HUES48 (cell line): ENCODE measurements around the gene WDFY3.
"Not testable (repeated sequence)": the region's sequence is repeated elsewhere in the genome, so short reads cannot be mapped to it uniquely, and the experiment has no call there.

Source experiments
- H3K27ac ChIP-seq: one replicate; pipeline ENCODE4 v1.7.0; 2013; ENCODE audit warnings: low read depth, low read length, inconsistent platforms
- H3K27me3 ChIP-seq: 2 replicates; pipeline ENCODE4 v1.6.1; 2013; ENCODE audit warnings: mild to moderate bottlenecking, low read length; ENCODE audit not compliant: control insufficient read depth, insufficient read depth
- H3K36me3 ChIP-seq: 2 replicates; pipeline ENCODE4 v1.6.1; 2013; ENCODE audit warnings: low read length; ENCODE audit not compliant: control insufficient read depth, insufficient read depth
- H3K4me1 ChIP-seq: 2 replicates; pipeline ENCODE4 v1.6.1; 2013; ENCODE audit warnings: mild to moderate bottlenecking, low read length; ENCODE audit not compliant: control insufficient read depth, insufficient read depth
- H3K4me3 ChIP-seq: 2 replicates; pipeline ENCODE4 v1.5.1; 2013; ENCODE audit warnings: mild to moderate bottlenecking, low read depth, low read length
- H3K9ac ChIP-seq: 2 replicates; pipeline ENCODE4 v1.6.1; 2013; ENCODE audit warnings: mild to moderate bottlenecking, low read depth, low read length, moderate library complexity
- H3K9me3 ChIP-seq: 2 replicates; pipeline ENCODE4 v1.6.1; 2013; ENCODE audit warnings: low read length; ENCODE audit not compliant: control insufficient read depth, insufficient read depth

The WDFY3 gene

GRCh38 chr4:84857296-84857695, 109.2 kb downstream of the WDFY3 start:
- no peak overlapping the region for H3K27ac ChIP-seq
- no peaks in the 10 kb centered on the region for H3K27me3 ChIP-seq
- H3K9me3 ChIP-seq: no peaks in the 10 kb centered on the region
- peaks cover 18% of the 10 kb centered on the region for H3K4me1 ChIP-seq
- no peak overlapping the region for H3K4me3 ChIP-seq
- peaks cover 13% of the 10 kb centered on the region for H3K36me3 ChIP-seq
- no peak overlapping the region for H3K9ac ChIP-seq

- Histone ChIP-seq H3K9me3 (no peaks in the 10 kb centered on the region), H3K9ac (no peak overlapping the region), H3K36me3 (peaks cover 13% of the 10 kb centered on the region), H3K4me1 (peaks cover 18% of the 10 kb centered on the region), H3K27ac (peak overlapping the region; percentile 24), H3K4me3 (no peak overlapping the region), H3K27me3 (no peaks in the 10 kb centered on the region)
Observed at GRCh38 chr4:84856468-84857049, 109.9 kb downstream of the WDFY3 start.

- Histone ChIP-seq H3K4me1 (peaks cover 18% of the 10 kb centered on the region), H3K27me3 (no peaks in the 10 kb centered on the region), H3K4me3 (no peak overlapping the region), H3K9ac (no peak overlapping the region), H3K9me3 (no peaks in the 10 kb centered on the region), H3K27ac (no peak overlapping the region), H3K36me3 (peaks cover 13% of the 10 kb centered on the region)
Observed at GRCh38 chr4:84855774-84856173, 110.7 kb downstream of the WDFY3 start.

GRCh38 chr4:84852081-84852480, 114.4 kb downstream of the WDFY3 start:
- Histone ChIP-seq H3K27ac (no peak overlapping the region), H3K27me3 (no peaks in the 10 kb centered on the region), H3K9ac (no peak overlapping the region), H3K9me3 (no peaks in the 10 kb centered on the region), H3K4me1 (peaks cover 12% of the 10 kb centered on the region), H3K4me3 (no peak overlapping the region), H3K36me3 (peaks cover 19% of the 10 kb centered on the region)

GRCh38 chr4:84849051-84849640, 117.3 kb downstream of the WDFY3 start:
- peaks cover 6% of the 10 kb centered on the region; the same call in 1 of the 2 replicates for H3K4me1 ChIP-seq
- H3K9ac ChIP-seq: no peak overlapping the region
- H3K4me3 ChIP-seq: no peak overlapping the region
- no peaks in the 10 kb centered on the region for H3K27me3 ChIP-seq
- peaks cover 23% of the 10 kb centered on the region for H3K36me3 ChIP-seq
- no peaks in the 10 kb centered on the region for H3K9me3 ChIP-seq
- H3K27ac ChIP-seq: no peak overlapping the region

- peaks cover 9% of the 10 kb centered on the region; the same call in 1 of the 2 replicates for H3K4me1 ChIP-seq
- H3K9me3 ChIP-seq: no peaks in the 10 kb centered on the region
- H3K4me3 ChIP-seq: no peak overlapping the region
- peaks cover 23% of the 10 kb centered on the region for H3K36me3 ChIP-seq
- no peak overlapping the region for H3K9ac ChIP-seq
- H3K27ac ChIP-seq: no peak overlapping the region
- no peaks in the 10 kb centered on the region for H3K27me3 ChIP-seq
Observed at GRCh38 chr4:84848432-84848831, 118.1 kb downstream of the WDFY3 start.

GRCh38 chr4:84847978-84848377, 118.5 kb downstream of the WDFY3 start:
- Histone ChIP-seq H3K9me3 (no peaks in the 10 kb centered on the region), H3K4me1 (peaks cover 9% of the 10 kb centered on the region; the same call in 1 of the 2 replicates), H3K36me3 (peaks cover 23% of the 10 kb centered on the region), H3K27me3 (no peaks in the 10 kb centered on the region), H3K27ac (no peak overlapping the region), H3K4me3 (no peak overlapping the region), H3K9ac (no peak overlapping the region)

- Histone ChIP-seq H3K27ac (no peak overlapping the region), H3K9me3 (no peaks in the 10 kb centered on the region), H3K4me3 (no peak overlapping the region), H3K9ac (no peak overlapping the region), H3K36me3 (peaks cover 23% of the 10 kb centered on the region), H3K27me3 (no peaks in the 10 kb centered on the region), H3K4me1 (peaks cover 9% of the 10 kb centered on the region; the same call in 1 of the 2 replicates)
Observed at GRCh38 chr4:84846985-84847384, 119.5 kb downstream of the WDFY3 start.

GRCh38 chr4:84841435-84841834, 125.1 kb downstream of the WDFY3 start:
- Histone ChIP-seq H3K9ac (no peak overlapping the region), H3K4me1 (peaks cover 9% of the 10 kb centered on the region; the same call in 1 of the 2 replicates), H3K36me3 (peaks cover 25% of the 10 kb centered on the region), H3K27me3 (no peaks in the 10 kb centered on the region), H3K9me3 (no peaks in the 10 kb centered on the region), H3K27ac (no peak overlapping the region), H3K4me3 (no peak overlapping the region)

GRCh38 chr4:84837751-84838150, 128.7 kb downstream of the WDFY3 start:
- Histone ChIP-seq H3K27ac (no peak overlapping the region), H3K36me3 (peaks cover 33% of the 10 kb centered on the region)

GRCh38 chr4:84829633-84830032, 136.9 kb downstream of the WDFY3 start:
- H3K9ac ChIP-seq, H3K4me3 ChIP-seq, H3K4me1 ChIP-seq, H3K9me3 ChIP-seq, H3K27ac ChIP-seq, H3K27me3 ChIP-seq: not testable (repeated sequence)
- H3K36me3 ChIP-seq: peaks cover 47% of the 10 kb centered on the region

More at GRCh38 chr4:84837751-84838150, 128.7 kb downstream of the WDFY3 start:
- Histone ChIP-seq H3K4me1 (no peaks in the 10 kb centered on the region), H3K9ac (no peak overlapping the region), H3K9me3 (no peaks in the 10 kb centered on the region), H3K27me3 (no peaks in the 10 kb centered on the region), H3K4me3 (no peak overlapping the region)
